HUES64 (cell line): ENCODE data around the gene FMNL2.

Experiments used
- H3K27ac ChIP-seq: 2 replicates; pipeline ENCODE4 v1.7.0; 2013; ENCODE audit warnings: low read depth, low read length, inconsistent platforms
- H3K27me3 ChIP-seq: 2 replicates; pipeline ENCODE4 v1.6.1; 2013; ENCODE audit warnings: mild to moderate bottlenecking, low read length; ENCODE audit not compliant: insufficient read depth
- H3K36me3 ChIP-seq: 2 replicates; pipeline ENCODE4 v1.6.1; 2013; ENCODE audit warnings: mild to moderate bottlenecking, low read length; ENCODE audit not compliant: insufficient read depth
- H3K4me1 ChIP-seq: 2 replicates; pipeline ENCODE4 v1.6.1; 2013; ENCODE audit warnings: mild to moderate bottlenecking, low read length, moderate library complexity; ENCODE audit not compliant: insufficient read depth
- H3K4me3 ChIP-seq: 2 replicates; pipeline ENCODE4 v1.5.1; 2013; ENCODE audit warnings: mild to moderate bottlenecking, low read length, moderate library complexity
- H3K9ac ChIP-seq: 2 replicates; pipeline ENCODE4 v1.6.1; 2013; ENCODE audit warnings: mild to moderate bottlenecking, low read depth, low read length
- H3K9me3 ChIP-seq: 2 replicates; pipeline ENCODE4 v1.6.1; 2013; ENCODE audit warnings: low read depth, low read length; ENCODE audit not compliant: insufficient read depth
- WGBS: fragments of 150-250, 120-280 bp; methylation state at CpG from one replicate; pipeline ENCODE4 v1.1.7; 2013; ENCODE audit warnings: missing lambda C conversion rate; 5-methylcytosine and 5-hydroxymethylcytosine counted together

The FMNL2 gene

GRCh38 chr2:152556506-152556905 lies 221.5 kb downstream of the FMNL2 start:
- no peak overlapping the region for H3K4me3 ChIP-seq
- H3K27me3 ChIP-seq = no peaks in the 10 kb centered on the region
- no peak overlapping the region for H3K27ac ChIP-seq
- H3K36me3 ChIP-seq = peaks cover 23% of the 10 kb centered on the region
- no peaks in the 10 kb centered on the region for H3K9me3 ChIP-seq
- no peak overlapping the region for H3K9ac ChIP-seq
- WGBS = 92% methylated on average over 5 of the region's 5 CpGs
- H3K4me1 ChIP-seq = no peaks in the 10 kb centered on the region; the same call in 1 of the 2 replicates

DNA sequence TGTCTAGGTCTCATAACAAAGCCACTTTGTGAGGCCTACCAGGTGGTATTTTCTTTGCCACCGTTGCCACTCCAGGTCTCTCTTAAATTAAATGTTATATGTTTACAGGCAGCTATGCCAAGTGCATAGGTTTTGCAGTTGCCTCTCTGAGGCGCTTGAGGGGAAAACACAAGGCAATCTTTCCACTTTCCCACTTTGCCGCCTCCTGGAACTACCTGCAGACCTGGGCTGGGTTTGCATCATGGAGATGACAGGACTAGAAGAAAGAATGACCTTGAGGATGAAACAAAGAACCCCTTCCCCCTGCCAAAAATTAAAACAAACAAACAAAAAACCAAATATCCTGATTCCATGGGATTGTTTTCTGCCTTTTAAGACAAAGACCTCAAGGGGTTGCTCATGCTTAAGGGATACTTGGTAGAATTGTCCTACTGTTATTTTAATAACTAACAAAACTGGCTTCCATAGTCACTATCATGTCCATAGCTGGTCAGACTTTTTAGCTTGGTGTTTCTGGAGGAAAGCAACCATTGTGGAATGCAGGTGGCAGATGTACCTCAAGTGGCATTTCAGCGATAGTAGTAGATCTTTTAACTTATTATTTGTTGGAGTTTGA lies 222.4 kb downstream of the FMNL2 start:
- WGBS = 93% methylated on average over 4 of the region's 4 CpGs
- no peak overlapping the region for H3K9ac ChIP-seq
- peaks cover 29% of the 10 kb centered on the region for H3K36me3 ChIP-seq
- no peaks in the 10 kb centered on the region for H3K9me3 ChIP-seq
- H3K27ac ChIP-seq = no peak overlapping the region
- no peaks in the 10 kb centered on the region for H3K27me3 ChIP-seq
- no peak overlapping the region for H3K4me3 ChIP-seq
- no peaks in the 10 kb centered on the region; the same call in 1 of the 2 replicates for H3K4me1 ChIP-seq

DNA sequence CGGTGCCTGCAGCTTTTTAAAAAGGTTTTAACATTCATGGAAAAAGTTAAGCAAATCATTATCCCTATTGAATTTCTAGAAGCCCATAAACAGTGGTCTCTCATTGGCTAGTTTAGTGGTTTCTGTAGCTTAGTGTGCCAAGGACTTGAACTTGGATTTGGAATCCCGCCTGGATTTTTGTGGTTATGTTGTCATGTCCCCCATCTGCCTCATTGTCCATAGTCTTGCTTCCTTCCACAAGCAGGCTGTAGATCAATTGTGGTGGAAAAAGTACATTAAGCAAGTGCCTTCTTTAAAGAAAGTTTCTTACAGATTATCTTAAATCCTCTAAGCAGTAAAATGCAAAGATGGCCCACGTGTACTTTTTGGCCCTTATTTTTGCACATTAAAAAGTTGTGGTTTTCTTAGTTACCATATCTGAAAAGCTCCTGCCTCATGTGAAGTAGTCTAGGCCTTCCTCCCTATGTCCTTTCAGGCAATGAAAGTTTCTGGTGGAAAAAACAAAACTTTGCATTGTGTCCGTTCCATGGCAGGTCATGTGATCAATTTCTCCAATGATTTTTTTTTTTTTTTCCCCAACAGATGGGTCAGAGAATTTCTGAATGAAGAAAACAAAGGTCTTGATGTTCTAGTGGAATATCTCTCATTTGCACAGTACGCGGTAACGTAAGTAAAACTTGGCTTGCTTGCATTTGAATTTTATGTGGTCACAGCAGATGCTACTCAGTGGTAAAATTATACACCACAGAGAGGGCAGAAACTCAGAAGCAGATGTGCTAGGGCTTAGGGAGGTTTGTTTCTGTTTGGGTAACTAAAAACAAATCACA lies 223.4 kb downstream of the FMNL2 start:
- Histone ChIP-seq H3K9ac (no peak overlapping the region), H3K27ac (no peak overlapping the region), H3K9me3 (no peaks in the 10 kb centered on the region), H3K4me1 (no peaks in the 10 kb centered on the region; the same call in 1 of the 2 replicates), H3K36me3 (peaks cover 31% of the 10 kb centered on the region), H3K4me3 (no peak overlapping the region), H3K27me3 (no peaks in the 10 kb centered on the region)
- 93% methylated on average over 7 of the region's 7 CpGs for WGBS

GRCh38 chr2:152559008-152559407 lies 224.0 kb downstream of the FMNL2 start:
- Histone ChIP-seq H3K4me1 (no peaks in the 10 kb centered on the region; the same call in 1 of the 2 replicates), H3K36me3 (peaks cover 31% of the 10 kb centered on the region), H3K9me3 (no peaks in the 10 kb centered on the region), H3K27me3 (no peaks in the 10 kb centered on the region), H3K9ac (no peak overlapping the region), H3K27ac (no peak overlapping the region), H3K4me3 (no peak overlapping the region)
- WGBS = 95% methylated on average over 4 of the region's 4 CpGs

- Histone ChIP-seq H3K27ac (no peak overlapping the region), H3K4me3 (no peak overlapping the region), H3K36me3 (peaks cover 31% of the 10 kb centered on the region), H3K9ac (no peak overlapping the region), H3K4me1 (no peaks in the 10 kb centered on the region; the same call in 1 of the 2 replicates), H3K9me3 (no peaks in the 10 kb centered on the region), H3K27me3 (no peaks in the 10 kb centered on the region)
These were observed 225.2 kb downstream of the FMNL2 start for GRCh38 chr2:152560166-152560565.

- Histone ChIP-seq H3K9me3 (no peaks in the 10 kb centered on the region), H3K36me3 (peaks cover 31% of the 10 kb centered on the region), H3K9ac (no peak overlapping the region), H3K4me3 (no peak overlapping the region), H3K4me1 (no peaks in the 10 kb centered on the region; the same call in 1 of the 2 replicates), H3K27ac (no peak overlapping the region), H3K27me3 (no peaks in the 10 kb centered on the region)
- WGBS = 96% methylated on average over 6 of the region's 6 CpGs
These were observed 226.1 kb downstream of the FMNL2 start for GRCh38 chr2:152560873-152561595.

- no peaks in the 10 kb centered on the region for H3K27me3 ChIP-seq
- no peaks in the 10 kb centered on the region; the same call in 1 of the 2 replicates for H3K4me1 ChIP-seq
- WGBS = 97% methylated on average over 2 of the region's 2 CpGs
- H3K27ac ChIP-seq = no peak overlapping the region
- no peak overlapping the region for H3K4me3 ChIP-seq
- H3K9ac ChIP-seq = no peak overlapping the region
- H3K36me3 ChIP-seq = peaks cover 31% of the 10 kb centered on the region
- H3K9me3 ChIP-seq = no peaks in the 10 kb centered on the region
These were observed 227.4 kb downstream of the FMNL2 start for GRCh38 chr2:152562198-152562884.

GRCh38 chr2:152563764-152564163 lies 228.8 kb downstream of the FMNL2 start:
- H3K4me1 ChIP-seq = no peaks in the 10 kb centered on the region
- H3K9me3 ChIP-seq = no peaks in the 10 kb centered on the region
- no peak overlapping the region for H3K9ac ChIP-seq
- peaks cover 28% of the 10 kb centered on the region for H3K36me3 ChIP-seq
- no peaks in the 10 kb centered on the region for H3K27me3 ChIP-seq
- no peak overlapping the region for H3K27ac ChIP-seq
- no peak overlapping the region for H3K4me3 ChIP-seq
- WGBS = 95% methylated on average over 5 of the region's 5 CpGs

GRCh38 chr2:152564754-152565551 lies 230.0 kb downstream of the FMNL2 start:
- Histone ChIP-seq H3K27ac (no peak overlapping the region), H3K4me3 (no peak overlapping the region), H3K27me3 (no peaks in the 10 kb centered on the region), H3K36me3 (peaks cover 21% of the 10 kb centered on the region), H3K9ac (no peak overlapping the region), H3K4me1 (no peaks in the 10 kb centered on the region), H3K9me3 (no peaks in the 10 kb centered on the region)
- WGBS = 89% methylated on average over 3 of the region's 4 CpGs
